Body of pancreas (tissue), 4 donors: ENCODE results near the gene SLC22A6. TPM values are rescaled to one million over a fixed set of nuclear protein-coding genes. Genes with fewer than 3 reads are reported as not detected.
A peak's percentile ranks its signal among the peaks of the same experiment; 100 is the strongest.

Experiments
- ATAC-seq: fragments of 150-250 bp; one replicate; pipeline ENCODE4 v1.9.1; 2016
- DNase-seq, 4 donors: peaks; one replicate each; pipeline ENCODE4 v3.0.0-alpha.2; 2019
- H3K27ac ChIP-seq, 4 donors: fragments of 200-600 bp; sonication (generic); 1 replicate in 3 of 4; 2 replicates in 1 of 4; pipeline versions ENCODE4 v1.5.1 to v1.6.1; 2016 to 2019; ENCODE audit warnings: mild to moderate bottlenecking in 1 of 4, mixed read lengths in 1 of 4, moderate library complexity in 1 of 4
- H3K27me3 ChIP-seq, 2 donors: fragments of 200-600 bp; sonication (generic); one replicate each; pipeline ENCODE4 v1.6.0; 2016; ENCODE audit warnings: mild to moderate bottlenecking in 1 of 2
- H3K36me3 ChIP-seq, 2 donors: fragments of 200-600 bp; sonication (generic); replicated peaks in 1 of 2; 2 replicates each; pipeline ENCODE4 v1.5.1; 2016; ENCODE audit warnings: low read depth in 2 of 2; ENCODE audit not compliant: insufficient read depth in 1 of 2
- H3K4me1 ChIP-seq: fragments of 200-600 bp; sonication (generic); one replicate; pipeline ENCODE4 v1.6.0; 2016
- H3K4me3 ChIP-seq, 2 donors: fragments of 200-600 bp; sonication (generic); 1 replicate in 1 of 2; 2 replicates in 1 of 2; pipeline ENCODE4 v1.5.1; 2016 to 2019
- H3K9me3 ChIP-seq, 3 donors: fragments of 200-600 bp; sonication (generic); 1 replicate in 2 of 3; 2 replicates in 1 of 3; pipeline ENCODE4 v1.5.1; 2016
- CTCF ChIP-seq, 7 experiments: fragments of 450-650 bp in 4 of 7; fragments of 200-600 bp in 3 of 7; sonication (generic) in 3 of 7; IDR thresholded peaks; one replicate each; pipeline ENCODE4 v1.5.1; 2016 to 2019; ENCODE audit warnings: antibody characterized with exemption in 7 of 7
- POLR2A ChIP-seq, 3 donors: fragments of 450-650 bp; IDR thresholded peaks; one replicate each; pipeline ENCODE4 v1.6.1; 2016; ENCODE audit warnings: antibody characterized with exemption in 3 of 3, mild to moderate bottlenecking in 2 of 3
- WGBS, 2 donors: methylation state at CpG; one replicate each; pipeline ENCODE4 v1.1.5; 2017; 5-methylcytosine and 5-hydroxymethylcytosine counted together
- intact Hi-C: fragments of 100-400 bp; cut with DNase I; formaldehyde crosslinking; loops from one replicate; pipeline ENCODE4 v1.15.1; 2023
- total RNA-seq, 2 donors: library from RNA; depleted of rRNA; stranded (reverse); fragments of >200 nt; gene quantifications; one replicate each; pipeline ENCODE4 v1.1.0, GENCODE V29; 2016

Gene SLC22A6
- total RNA-seq, 2 donors from 2014 or later: not detected

DNA sequence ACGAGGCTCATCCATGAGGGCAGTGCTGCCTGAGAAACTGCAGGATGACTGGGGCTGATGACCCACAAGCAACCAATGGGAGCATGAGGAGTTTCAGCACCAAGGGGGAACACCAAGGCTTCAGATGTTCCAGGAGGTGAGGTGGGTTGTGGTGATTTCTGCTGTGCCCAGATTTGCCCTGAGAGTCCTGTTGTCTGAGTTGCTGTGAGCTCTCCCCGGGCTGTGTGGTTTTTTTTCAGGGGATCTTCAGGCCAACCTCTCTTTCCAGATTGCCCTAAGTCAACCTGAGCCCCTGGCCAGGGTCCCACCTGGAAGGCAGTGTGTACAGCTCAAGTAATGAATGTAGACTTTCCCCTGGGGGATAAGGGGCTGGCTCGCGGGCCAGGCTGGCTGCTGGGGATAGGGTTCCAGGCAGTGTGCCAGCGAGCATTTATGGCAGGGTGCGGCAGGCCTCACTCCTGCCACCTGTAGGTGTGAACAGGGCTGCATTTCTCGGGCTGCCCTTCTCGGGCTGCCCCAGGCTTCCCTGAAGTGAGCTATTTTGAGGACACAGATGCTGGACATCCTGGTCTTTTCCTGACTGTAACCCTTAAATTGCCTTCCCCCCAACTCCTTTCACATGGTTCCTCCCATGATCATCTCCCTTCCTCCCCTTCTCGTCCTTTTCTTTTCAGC, 9.8 kb downstream of the SLC22A6 start:
- intact Hi-C loops: no loop called here
- no peaks in the 10 kb centered on the region for H3K9me3 ChIP-seq
- H3K4me1 ChIP-seq: peaks cover 9% of the 10 kb centered on the region
- WGBS, 2 donors: 11 to 16% methylated on average over 5 to 9 of the region's 9 CpGs
- no peak overlapping the region for H3K27ac ChIP-seq
- TF ChIP-seq CTCF (IDR thresholded peaks at IDR 0.05) (peak; percentile 58 to 81 (median 65)), POLR2A (IDR thresholded peaks at IDR 0.05) (no peak)
- no peaks in the 10 kb centered on the region for H3K36me3 ChIP-seq
- ATAC-seq (peak; percentile 91), DNase-seq (peak; percentile 69 to 84 (median 74))
- H3K27me3 ChIP-seq: no peaks in the 10 kb centered on the region
- no peak overlapping the region for H3K4me3 ChIP-seq

GRCh38 chr11:62965574-62965973, 19.2 kb downstream of the SLC22A6 start:
- ATAC-seq (no peak), DNase-seq (no peak)
- WGBS, 2 donors: 58 to 82% methylated on average over 2 of the region's 2 CpGs
- Histone ChIP-seq H3K4me1 (peaks cover 10% of the 10 kb centered on the region), H3K36me3 (no peaks in the 10 kb centered on the region), H3K9me3 (no peaks in the 10 kb centered on the region), H3K27ac (no peak overlapping the region), H3K4me3 (no peak overlapping the region), H3K27me3 (no peaks in the 10 kb centered on the region)
- intact Hi-C loops: no loop called here
- TF ChIP-seq CTCF (IDR thresholded peaks at IDR 0.05) (no peak), POLR2A (IDR thresholded peaks at IDR 0.05) (no peak)

DNA sequence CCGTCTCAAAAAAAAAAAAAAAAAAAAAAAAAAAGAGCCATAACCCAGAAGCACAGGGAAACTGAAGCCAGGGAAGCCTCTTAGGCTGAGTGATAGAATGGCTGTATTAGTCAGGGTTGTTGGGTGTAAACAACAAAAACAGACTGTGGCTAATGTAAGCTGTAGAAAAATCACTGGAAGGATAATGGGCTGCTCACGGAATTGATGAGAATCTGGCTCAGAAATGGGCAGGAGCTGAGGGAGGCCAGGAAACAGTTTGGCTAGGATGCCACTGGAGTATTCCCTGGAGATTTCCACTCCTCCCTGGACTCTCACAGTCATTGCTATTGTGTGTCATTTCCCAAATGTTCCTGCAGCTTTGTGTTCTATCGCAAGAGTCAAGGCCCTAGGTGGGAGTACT, 22.4 kb downstream of the SLC22A6 start:
- Histone ChIP-seq H3K36me3 (no peaks in the 10 kb centered on the region), H3K9me3 (no peaks in the 10 kb centered on the region), H3K27ac (no peak overlapping the region), H3K4me1 (peaks cover 10% of the 10 kb centered on the region), H3K4me3 (no peak overlapping the region), H3K27me3 (no peaks in the 10 kb centered on the region)
- intact Hi-C loops: no loop called here
- DNase-seq (no peak), ATAC-seq (no peak)
- TF ChIP-seq CTCF (IDR thresholded peaks at IDR 0.05): no peak
- TF ChIP-seq POLR2A (IDR thresholded peaks at IDR 0.05): no peak
- WGBS, 2 donors: 87 to 89% methylated on average over 2 of the region's 3 CpGs

- peaks cover 10% of the 10 kb centered on the region for H3K4me1 ChIP-seq
- TF ChIP-seq CTCF (IDR thresholded peaks at IDR 0.05) (no peak), POLR2A (IDR thresholded peaks at IDR 0.05) (no peak)
- no peak for ATAC-seq
These were observed 23.7 kb downstream of the SLC22A6 start for GRCh38 chr11:62961017-62961570.

More at GRCh38 chr11:62961017-62961570, 23.7 kb downstream of the SLC22A6 start:
- Histone ChIP-seq H3K9me3 (no peaks in the 10 kb centered on the region), H3K36me3 (no peaks in the 10 kb centered on the region), H3K27ac (no peak overlapping the region), H3K4me3 (no peak overlapping the region), H3K27me3 (no peaks in the 10 kb centered on the region)
- peak in 1 of 4 donors; percentile 26 for DNase-seq
- WGBS, 2 donors: 66% methylated on average over 4 of the region's 4 CpGs
- intact Hi-C loops: no loop called here
